Lower leg skin (tissue), 4 donors: ENCODE data around the gene LRRFIP1. TPM values are rescaled to one million over a fixed set of nuclear protein-coding genes. Genes with fewer than 3 reads are reported as not detected.

ENCODE experiments used
- DNase-seq, 2 donors: peaks; one replicate each; pipeline ENCODE4 v3.0.0-alpha.2; 2019; ENCODE audit warnings: low spot score in 2 of 2
- H3K4me3 ChIP-seq: fragments of 200-600 bp; sonication (generic); 2 replicates; pipeline ENCODE4 v1.5.1; 2017; ENCODE audit warnings: mild to moderate bottlenecking, low read depth; ENCODE audit not compliant: poor library complexity, severe bottlenecking
- CTCF ChIP-seq, 3 donors: fragments of 450-650 bp; IDR thresholded peaks; one replicate each; pipeline ENCODE4 v1.5.1; 2016; ENCODE audit warnings: antibody characterized with exemption in 3 of 3, mild to moderate bottlenecking in 3 of 3, moderate library complexity in 2 of 3
- POLR2A ChIP-seq, 2 donors: fragments of 450-650 bp; IDR thresholded peaks; one replicate each; pipeline ENCODE4 v1.6.1; 2016 to 2017; ENCODE audit warnings: antibody characterized with exemption in 2 of 2, mild to moderate bottlenecking in 1 of 2, moderate library complexity in 1 of 2
- WGBS, 2 donors: methylation state at CpG; one replicate each; pipeline ENCODE4 v1.1.5; 2018; 5-methylcytosine and 5-hydroxymethylcytosine counted together
- intact Hi-C: fragments of 100-400 bp; cut with DNase I; formaldehyde crosslinking; loops from one replicate; pipeline ENCODE4 v1.15.0; 2023; ENCODE audit warnings: low total_unique reads
- total RNA-seq, 4 donors: library from RNA; depleted of rRNA; stranded (reverse); fragments of >200 nt; gene quantifications; one replicate each; pipeline ENCODE4 v1.1.0, GENCODE V29; 2016

LRRFIP1 gene
- total RNA-seq, 4 donors from 2014 or later = 45.5 to 88.0 (median 67.5) TPM

GRCh38 chr2:237716011-237716410, 88.6 kb downstream of the LRRFIP1 start:
- no peak overlapping the region for H3K4me3 ChIP-seq
- no peak for DNase-seq
- TF ChIP-seq CTCF (IDR thresholded peaks at IDR 0.05) (no peak), POLR2A (IDR thresholded peaks at IDR 0.05) (no peak)
- intact Hi-C loops = no loop called here

- TF ChIP-seq POLR2A (IDR thresholded peaks at IDR 0.05) (no peak), CTCF (IDR thresholded peaks at IDR 0.05) (no peak)
- DNase-seq = peak in 1 of 2 donors; percentile 84
- intact Hi-C loops = no loop called here
- 69 to 70% methylated on average over 24 of the region's 24 CpGs for WGBS, 2 donors
- H3K4me3 ChIP-seq = no peak overlapping the region
Measured at GRCh38 chr2:237717366-237718276, 90.2 kb downstream of the LRRFIP1 start.

GRCh38 chr2:237718277-237718634, 90.9 kb downstream of the LRRFIP1 start:
- H3K4me3 ChIP-seq = no peak overlapping the region
- DNase-seq = peak in 1 of 2 donors; percentile 46
- TF ChIP-seq CTCF (IDR thresholded peaks at IDR 0.05) (no peak), POLR2A (IDR thresholded peaks at IDR 0.05) (no peak)
- intact Hi-C loops = no loop called here
- 88 to 91% methylated on average over 9 of the region's 9 CpGs for WGBS, 2 donors

GRCh38 chr2:237720444-237720843, 93.1 kb downstream of the LRRFIP1 start:
- H3K4me3 ChIP-seq = no peak overlapping the region
- WGBS, 2 donors = 87 to 95% methylated on average over 7 of the region's 7 CpGs
- no peak for TF ChIP-seq POLR2A (IDR thresholded peaks at IDR 0.05)
- TF ChIP-seq CTCF (IDR thresholded peaks at IDR 0.05) = no peak
- DNase-seq = peak in 1 of 2 donors; percentile 73
- intact Hi-C loops = no loop called here

- no peak for TF ChIP-seq POLR2A (IDR thresholded peaks at IDR 0.05)
- TF ChIP-seq CTCF (IDR thresholded peaks at IDR 0.05) = no peak
- DNase-seq = peak in 1 of 2 donors; percentile 58
- 48% methylated on average over 7 of the region's 7 CpGs for WGBS, 2 donors
- intact Hi-C loops = no loop called here
- H3K4me3 ChIP-seq = no peak overlapping the region
Measured at GRCh38 chr2:237720957-237721356, 93.6 kb downstream of the LRRFIP1 start.
